Mesothelial cell of epicardium (in vitro differentiated cells): ENCODE results near the gene ZNF575. TPM values are rescaled to one million over a fixed set of nuclear protein-coding genes. Genes with fewer than 3 reads are reported as not detected.

Source experiments
- DNase-seq, 2 experiments: peaks; one replicate each; pipeline ENCODE4 v3.0.0; 2021; ENCODE audit warnings: low spot score in 2 of 2; ENCODE audit not compliant: unreplicated experiment in 2 of 2
- H3K27ac Mint-ChIP-seq: 2 replicates; pipeline ENCODE4 v1.8.0; 2021; ENCODE audit warnings: mixed read lengths
- H3K27me3 Mint-ChIP-seq: 2 replicates; pipeline ENCODE4 v1.8.0; 2021; ENCODE audit warnings: low read depth, mixed read lengths
- H3K36me3 Mint-ChIP-seq: 2 replicates; pipeline ENCODE4 v1.8.0; 2021; ENCODE audit warnings: mixed read lengths
- H3K4me1 Mint-ChIP-seq: 2 replicates; pipeline ENCODE4 v1.8.0; 2021; ENCODE audit warnings: mixed read lengths
- H3K4me3 Mint-ChIP-seq: 2 replicates; pipeline ENCODE4 v1.8.0; 2021; ENCODE audit warnings: mild to moderate bottlenecking, moderate library complexity, mixed read lengths
- H3K9me3 Mint-ChIP-seq: 2 replicates; pipeline ENCODE4 v1.8.0; 2021; ENCODE audit warnings: mixed read lengths
- CTCF ChIP-seq: fragments of 200-600 bp; sonication (generic); IDR thresholded peaks from one replicate; pipeline ENCODE4 v1.5.0; 2021; ENCODE audit warnings: antibody characterized with exemption; ENCODE audit not compliant: unreplicated experiment
- total RNA-seq: library from RNA; stranded (reverse); gene quantifications from 3 replicates; pipeline ENCODE4 v1.2.1, GENCODE V29; 2021

The ZNF575 gene
- total RNA-seq, 1 donor from 2014 or later: 2.3 TPM

- DNase-seq: no peak
- H3K27ac Mint-ChIP-seq: peak overlapping the region; percentile 56
- H3K9me3 Mint-ChIP-seq: no peaks in the 10 kb centered on the region
- no peak for TF ChIP-seq CTCF
- H3K4me1 Mint-ChIP-seq: peaks cover 6% of the 10 kb centered on the region
- no peak overlapping the region for H3K4me3 Mint-ChIP-seq
- peaks cover 8% of the 10 kb centered on the region for H3K36me3 Mint-ChIP-seq
- H3K27me3 Mint-ChIP-seq: no peaks in the 10 kb centered on the region
Observed at GRCh38 chr19:43570174-43570791, 37.3 kb downstream of the ZNF575 start.

- Mint-ChIP-seq H3K9me3 (no peaks in the 10 kb centered on the region), H3K27ac (no peak overlapping the region), H3K36me3 (peaks cover 6% of the 10 kb centered on the region), H3K4me3 (no peak overlapping the region), H3K27me3 (no peaks in the 10 kb centered on the region), H3K4me1 (peaks cover 12% of the 10 kb centered on the region)
- DNase-seq: no peak
- no peak for TF ChIP-seq CTCF
Observed at GRCh38 chr19:43572171-43572588, 39.2 kb downstream of the ZNF575 start.

- no peak for TF ChIP-seq CTCF
Observed at GRCh38 chr19:43574424-43575155, 41.6 kb downstream of the ZNF575 start.

GRCh38 chr19:43575156-43575950 lies 42.4 kb downstream of the ZNF575 start, which contains the start of the genes PINLYP and XRCC1:
TSS of gene PINLYP (plus strand) at chr19:43575801. CDS start at chr19:43577192, 1,391 bp downstream.
TSS of gene XRCC1 (minus strand) at chr19:43575527. CDS start at chr19:43575458, 69 bp downstream.
- TF ChIP-seq CTCF: no peak
- H3K36me3 Mint-ChIP-seq: peaks cover 6% of the 10 kb centered on the region
- H3K4me1 Mint-ChIP-seq: peaks cover 24% of the 10 kb centered on the region
- H3K27me3 Mint-ChIP-seq: no peaks in the 10 kb centered on the region
- DNase-seq: peak; percentile 95 to 96
- H3K27ac Mint-ChIP-seq: peak within 1 kb of the TSS; percentile 99
- no peaks in the 10 kb centered on the region for H3K9me3 Mint-ChIP-seq
- peak within 1 kb of the TSS; percentile 98 for H3K4me3 Mint-ChIP-seq

More at GRCh38 chr19:43574424-43575155, 41.6 kb downstream of the ZNF575 start:
- peaks cover 6% of the 10 kb centered on the region for H3K36me3 Mint-ChIP-seq
- DNase-seq: no peak
- H3K4me1 Mint-ChIP-seq: peaks cover 16% of the 10 kb centered on the region
- peak overlapping the region; percentile 98 for H3K4me3 Mint-ChIP-seq
- peak overlapping the region; percentile 99 for H3K27ac Mint-ChIP-seq
- H3K9me3 Mint-ChIP-seq: no peaks in the 10 kb centered on the region
- no peaks in the 10 kb centered on the region for H3K27me3 Mint-ChIP-seq

GRCh38 chr19:43575955-43576878 lies 43.2 kb downstream of the ZNF575 start:
- Mint-ChIP-seq H3K9me3 (no peaks in the 10 kb centered on the region), H3K4me3 (peak overlapping the region; percentile 98), H3K27me3 (no peaks in the 10 kb centered on the region), H3K36me3 (peaks cover 6% of the 10 kb centered on the region), H3K4me1 (peaks cover 28% of the 10 kb centered on the region), H3K27ac (peak overlapping the region; percentile 41)
- no peak for DNase-seq
- no peak for TF ChIP-seq CTCF
